RPMI7951 (cell line): ENCODE data around the gene RGS7. TPM values are rescaled to one million over a fixed set of nuclear protein-coding genes. Genes with fewer than 3 reads are reported as not detected.
A peak's percentile ranks its signal among the peaks of the same experiment; 100 is the strongest.
"Not testable (repeated sequence)": the region's sequence is repeated elsewhere in the genome, so short reads cannot be mapped to it uniquely, and the experiment has no call there.

ENCODE experiments used
- DNase-seq: peaks from one replicate; pipeline ENCODE4 v3.0.0-alpha.2; 2012; ENCODE audit warnings: low read depth
- total RNA-seq: library from RNA; depleted of rRNA; stranded (reverse); fragments of >200 nt; shearing (Covaris generic); gene quantifications from 2 replicates; pipeline ENCODE4 v1.2.3, GENCODE V29; 2014

RGS7 gene
- total RNA-seq, 1 experiment from 2014 or later: not detected

- DNase-seq: no peak
These were observed 369.1 kb downstream of the RGS7 start for GRCh38 chr1:240987928-240988327.

- no peak for DNase-seq
These were observed 371.9 kb downstream of the RGS7 start for GRCh38 chr1:240985081-240985480.

GRCh38 chr1:240980342-240980741, 376.7 kb downstream of the RGS7 start:
- DNase-seq: no peak

GRCh38 chr1:240976685-240977084, 380.3 kb downstream of the RGS7 start:
- DNase-seq: no peak

- DNase-seq: no peak
These were observed 383.1 kb downstream of the RGS7 start for GRCh38 chr1:240973875-240974274.

GRCh38 chr1:240972059-240972458, 384.9 kb downstream of the RGS7 start:
- not testable (repeated sequence) for DNase-seq

- DNase-seq: no peak
These were observed 386.8 kb downstream of the RGS7 start for GRCh38 chr1:240970253-240970652.

GRCh38 chr1:240968864-240969263, 388.1 kb downstream of the RGS7 start:
- DNase-seq: no peak

GRCh38 chr1:240967070-240967724, 389.8 kb downstream of the RGS7 start:
- peak; percentile 10 for DNase-seq

GRCh38 chr1:240965581-240966091, 391.4 kb downstream of the RGS7 start:
- no peak for DNase-seq

GRCh38 chr1:240962086-240962485, 394.9 kb downstream of the RGS7 start:
- DNase-seq: no peak

GRCh38 chr1:240956424-240956823, 400.6 kb downstream of the RGS7 start:
- DNase-seq: no peak

- no peak for DNase-seq
These were observed 401.0 kb downstream of the RGS7 start for GRCh38 chr1:240956020-240956419.

GRCh38 chr1:240947438-240948224, 409.4 kb downstream of the RGS7 start:
- no peak for DNase-seq

GRCh38 chr1:240946926-240947325, 410.1 kb downstream of the RGS7 start:
- DNase-seq: peak; percentile 22

GRCh38 chr1:240942901-240943300, 414.1 kb downstream of the RGS7 start:
- DNase-seq: no peak

- no peak for DNase-seq
These were observed 415.2 kb downstream of the RGS7 start for GRCh38 chr1:240941701-240942370.

- DNase-seq: no peak
These were observed 419.9 kb downstream of the RGS7 start for GRCh38 chr1:240936911-240937668.

GRCh38 chr1:240935920-240936319, 421.1 kb downstream of the RGS7 start:
- no peak for DNase-seq

- no peak for DNase-seq
These were observed 426.0 kb downstream of the RGS7 start for GRCh38 chr1:240931031-240931430.

- no peak for DNase-seq
These were observed 428.7 kb downstream of the RGS7 start for GRCh38 chr1:240928265-240928664.

- no peak for DNase-seq
These were observed 429.2 kb downstream of the RGS7 start for GRCh38 chr1:240927821-240928220.
